GM10266 (cell line): ENCODE measurements around the gene BCAS3.

ENCODE experiments used
- DNase-seq: peaks from one replicate; pipeline ENCODE4 v3.0.0; 2012; ENCODE audit errors: extremely low spot score
- TF ChIP-seq, protein P1 (sequence below): IDR thresholded peaks from 2 replicates; pipeline ENCODE4 v1.5.1; 2012; ENCODE audit warnings: mild to moderate bottlenecking, low read depth; ENCODE audit not compliant: control insufficient read depth, insufficient read depth; ENCODE audit errors: missing control alignments

Gene BCAS3

DNA sequence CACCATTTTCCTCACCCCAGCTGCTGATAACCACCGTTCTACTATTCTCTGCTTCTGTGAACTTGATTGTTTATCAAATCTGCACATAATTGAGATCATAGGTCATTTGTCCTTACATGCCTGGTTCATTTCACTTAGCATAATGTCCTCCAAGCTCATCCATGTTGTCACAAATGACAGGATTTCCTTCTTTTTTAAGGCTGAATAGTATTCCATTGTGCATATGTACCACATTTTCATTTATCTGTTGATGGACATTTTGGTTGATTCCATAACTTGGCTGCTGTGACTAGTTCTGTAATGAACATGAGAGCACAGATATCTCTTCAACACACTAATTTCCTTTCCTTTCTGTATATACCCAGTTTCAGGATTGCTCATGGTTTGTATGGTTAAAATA lies 496.7 kb downstream of the BCAS3 start:
- DNase-seq, result no peak
- TF ChIP-seq, protein P1, sequence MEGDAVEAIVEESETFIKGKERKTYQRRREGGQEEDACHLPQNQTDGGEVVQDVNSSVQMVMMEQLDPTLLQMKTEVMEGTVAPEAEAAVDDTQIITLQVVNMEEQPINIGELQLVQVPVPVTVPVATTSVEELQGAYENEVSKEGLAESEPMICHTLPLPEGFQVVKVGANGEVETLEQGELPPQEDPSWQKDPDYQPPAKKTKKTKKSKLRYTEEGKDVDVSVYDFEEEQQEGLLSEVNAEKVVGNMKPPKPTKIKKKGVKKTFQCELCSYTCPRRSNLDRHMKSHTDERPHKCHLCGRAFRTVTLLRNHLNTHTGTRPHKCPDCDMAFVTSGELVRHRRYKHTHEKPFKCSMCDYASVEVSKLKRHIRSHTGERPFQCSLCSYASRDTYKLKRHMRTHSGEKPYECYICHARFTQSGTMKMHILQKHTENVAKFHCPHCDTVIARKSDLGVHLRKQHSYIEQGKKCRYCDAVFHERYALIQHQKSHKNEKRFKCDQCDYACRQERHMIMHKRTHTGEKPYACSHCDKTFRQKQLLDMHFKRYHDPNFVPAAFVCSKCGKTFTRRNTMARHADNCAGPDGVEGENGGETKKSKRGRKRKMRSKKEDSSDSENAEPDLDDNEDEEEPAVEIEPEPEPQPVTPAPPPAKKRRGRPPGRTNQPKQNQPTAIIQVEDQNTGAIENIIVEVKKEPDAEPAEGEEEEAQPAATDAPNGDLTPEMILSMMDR, result no peak

DNA sequence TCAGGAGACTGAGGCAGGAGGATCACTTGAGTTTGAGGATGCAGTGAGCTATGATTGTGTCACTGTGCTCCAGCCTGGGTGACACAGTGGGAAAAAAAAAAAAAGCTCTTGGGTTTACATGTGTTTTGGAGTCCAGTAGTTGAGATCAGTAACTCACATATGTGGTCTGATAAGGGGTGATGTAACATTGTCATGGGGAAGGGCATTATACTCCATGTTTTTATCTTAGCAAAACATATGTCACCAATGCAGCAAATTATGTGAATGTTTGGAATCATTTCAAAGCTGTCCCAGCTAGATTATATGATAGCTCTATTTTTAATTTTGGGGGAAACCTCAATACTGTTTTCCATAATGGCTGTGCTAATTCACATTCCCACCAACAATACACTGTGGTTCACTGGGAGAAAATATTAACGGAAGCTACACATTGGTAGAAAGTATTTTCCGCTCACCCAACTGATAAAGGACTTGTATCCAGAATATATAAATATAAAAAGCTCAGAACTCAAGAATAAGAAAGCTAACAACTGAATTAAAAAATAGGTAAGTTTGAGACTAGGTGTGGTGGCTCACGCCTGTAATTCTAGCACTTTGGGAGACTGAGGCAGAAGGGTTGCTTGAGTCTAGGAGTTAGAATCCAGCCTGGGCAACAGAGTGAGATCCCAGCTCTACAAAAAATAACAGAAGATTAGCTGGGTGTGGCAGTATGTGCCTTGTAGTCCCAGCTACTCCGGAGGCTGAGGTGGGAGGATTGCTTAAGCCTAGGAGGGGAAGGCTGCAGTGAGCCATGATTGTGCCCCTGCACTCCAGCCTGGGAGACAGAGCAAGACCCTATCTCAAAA lies 497.9 kb downstream of the BCAS3 start:
- no peak for DNase-seq

DNA sequence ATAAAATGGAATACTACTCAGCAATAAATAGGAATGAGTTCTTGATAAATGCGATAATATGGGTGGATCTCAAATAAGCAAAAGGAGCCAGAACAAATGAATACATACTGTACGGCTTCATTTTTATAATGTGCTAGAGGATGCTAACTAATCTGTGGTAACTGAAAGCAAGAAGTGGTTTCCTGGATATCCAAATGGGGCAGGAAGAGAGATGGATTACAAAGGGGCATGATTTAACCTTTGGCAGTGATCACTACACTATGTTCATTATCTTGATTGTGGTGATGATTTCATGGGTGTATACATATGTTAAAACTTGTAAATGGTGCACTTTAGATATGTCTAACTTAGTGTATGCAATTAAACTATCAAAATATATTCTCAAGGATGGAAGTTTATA lies 499.7 kb downstream of the BCAS3 start:
- no peak for DNase-seq
- TF ChIP-seq, protein P1, result no peak

More for the DNA sequence above, 497.9 kb downstream of the BCAS3 start:
- TF ChIP-seq, protein P1, result no peak

DNA sequence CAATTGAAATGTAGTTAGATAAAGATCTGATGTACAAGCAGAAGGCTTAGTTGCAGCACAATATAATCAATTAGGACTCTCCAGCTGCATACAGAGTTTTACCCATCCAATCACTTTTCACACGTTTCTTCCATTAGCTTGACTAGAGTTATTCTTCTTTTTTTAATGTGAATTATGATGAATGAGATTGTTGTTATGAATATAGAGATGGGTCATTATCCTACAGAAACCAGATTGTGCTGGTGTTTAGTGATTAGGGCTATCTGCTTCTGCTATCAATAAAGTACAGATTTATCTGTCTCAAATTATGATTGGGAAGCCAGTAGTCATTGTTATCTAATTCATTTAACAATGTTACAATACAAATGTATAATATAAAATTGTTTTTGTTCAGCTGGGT lies 500.6 kb downstream of the BCAS3 start:
- TF ChIP-seq, protein P1, result no peak
- no peak for DNase-seq

DNA sequence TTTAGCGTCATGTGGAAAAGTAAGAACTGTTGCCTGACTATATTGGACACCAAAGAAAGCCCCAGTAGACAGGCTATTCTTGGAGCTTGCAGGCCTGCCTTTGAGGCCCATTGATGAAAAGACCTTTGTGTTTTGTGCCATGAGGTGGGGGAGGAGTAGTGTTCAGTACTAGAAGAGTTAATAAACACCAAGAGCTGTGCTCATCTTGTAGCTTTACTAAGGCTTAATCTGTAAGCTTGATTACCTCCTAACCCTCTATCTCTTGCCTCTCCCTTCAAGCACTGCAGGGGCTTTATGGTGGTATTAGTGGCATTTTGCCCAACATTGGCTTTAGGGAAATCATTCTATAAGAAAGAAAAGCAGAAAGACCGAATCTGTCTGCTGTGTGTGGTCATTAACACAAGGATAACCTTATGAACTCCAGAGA lies 501.7 kb downstream of the BCAS3 start:
- TF ChIP-seq, protein P1, result no peak
- no peak for DNase-seq

DNA sequence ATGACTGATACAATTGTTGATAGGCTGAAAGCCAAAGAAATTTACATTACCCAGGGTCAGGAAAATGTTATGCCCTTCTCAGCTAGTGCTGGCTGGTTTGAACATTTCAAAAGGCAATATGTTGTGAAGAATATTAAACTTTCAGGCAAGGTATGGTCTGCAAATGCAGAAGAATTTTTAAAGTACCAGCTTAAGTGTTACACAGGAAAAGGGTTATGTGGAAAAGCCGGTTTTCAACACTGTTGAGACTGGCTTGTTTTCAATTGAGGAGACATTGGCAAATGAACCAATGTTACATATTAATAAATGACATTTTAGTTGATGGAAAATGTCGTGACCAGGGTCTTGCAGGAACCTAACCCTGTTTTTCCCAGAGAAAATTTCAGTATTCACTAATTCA lies 506.1 kb downstream of the BCAS3 start:
- TF ChIP-seq, protein P1, result no peak
- DNase-seq, result no peak

DNA sequence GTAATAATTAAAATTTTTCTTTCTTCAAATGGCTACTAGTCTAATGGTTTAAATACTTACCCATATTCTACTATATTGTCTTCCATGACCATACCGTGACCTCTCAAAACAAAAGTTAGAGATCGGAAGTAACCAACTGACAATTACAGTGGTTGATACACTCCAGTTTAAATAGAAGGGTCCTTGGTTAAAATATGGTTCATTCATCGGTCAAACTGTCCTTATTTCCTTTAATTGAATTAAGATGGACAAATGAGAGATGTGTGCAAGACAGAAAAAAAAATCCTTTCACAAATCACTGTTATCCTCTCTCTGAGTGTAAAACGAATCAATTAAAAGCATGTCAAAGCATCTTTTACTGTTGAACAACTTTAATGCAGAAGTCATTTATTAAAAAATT lies 507.7 kb downstream of the BCAS3 start:
- no peak for DNase-seq

More for the DNA sequence above, 507.7 kb downstream of the BCAS3 start:
- TF ChIP-seq, protein P1, result no peak
